GM13977 (cell line): ENCODE results near the gene CLDND1.

Experiments
- DNase-seq: peaks from one replicate; pipeline ENCODE4 v3.0.0; 2012; ENCODE audit warnings: low spot score
- CTCF ChIP-seq: IDR thresholded peaks from 2 replicates; pipeline ENCODE4 v1.5.1; 2012; ENCODE audit warnings: mild to moderate bottlenecking, control low read depth; ENCODE audit not compliant: insufficient read depth; ENCODE audit errors: extremely low read depth, missing control alignments
- in situ Hi-C: fragments of 300-500 bp; cut with MboI; formaldehyde crosslinking; loops from one replicate; pipeline ENCODE4 v1.12.0; 2022; ENCODE audit warnings: low sequenced_read_pairs, low pct_unique_long_range_greater_than_20kb, mixed read lengths, inconsistent platforms; ENCODE audit not compliant: unreplicated experiment

The CLDND1 gene

GRCh38 chr3:98519351-98519750 lies 3.4 kb downstream of the CLDND1 start:
- DNase-seq = no peak
- in situ Hi-C loops = no loop called here
- TF ChIP-seq CTCF = no peak

- DNase-seq = no peak
- TF ChIP-seq CTCF = no peak
- in situ Hi-C loops = no loop called here
Measured at GRCh38 chr3:98518816-98519215, 3.9 kb downstream of the CLDND1 start.

DNA sequence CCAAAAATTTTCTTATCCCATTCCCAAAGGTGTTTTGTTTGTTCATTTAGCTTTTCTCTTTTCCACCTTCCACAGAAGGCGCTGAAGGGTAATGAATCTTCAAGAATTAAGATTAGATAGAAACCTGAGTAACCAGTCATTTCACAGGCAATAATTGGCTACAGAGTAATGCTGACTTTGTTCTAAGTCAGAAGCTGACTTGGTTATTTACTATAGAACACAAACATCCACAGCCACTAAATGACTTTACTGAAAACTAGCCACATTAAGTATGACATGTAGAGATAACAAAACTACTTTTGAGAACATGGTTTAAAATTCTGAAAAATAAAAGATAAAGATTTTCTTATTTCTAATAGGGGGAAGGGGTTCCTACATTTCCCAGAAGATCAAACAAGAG lies 7.8 kb downstream of the CLDND1 start:
- TF ChIP-seq CTCF = no peak
- in situ Hi-C loops = no loop called here
- no peak for DNase-seq

DNA sequence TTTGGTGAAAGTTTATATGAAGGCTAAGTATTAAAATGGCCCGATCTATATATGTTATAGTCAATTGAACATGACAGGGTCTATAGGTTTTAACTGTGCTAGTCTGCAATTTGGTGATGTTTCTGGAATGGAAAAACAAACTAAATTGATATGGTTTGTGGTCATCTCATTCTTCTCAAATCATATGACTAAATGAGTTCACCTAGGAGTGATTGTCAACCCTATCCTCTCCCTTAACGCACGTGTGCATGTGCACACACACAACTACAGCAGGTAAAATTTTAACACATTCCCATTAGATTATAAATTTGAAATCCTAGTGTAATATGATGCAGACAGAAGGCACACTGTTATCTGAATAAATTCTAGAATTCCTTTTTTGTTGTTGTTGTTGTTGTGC lies 9.0 kb downstream of the CLDND1 start:
- in situ Hi-C loops = no loop called here
- no peak for DNase-seq
- no peak for TF ChIP-seq CTCF

- DNase-seq = no peak
- in situ Hi-C loops = no loop called here
- TF ChIP-seq CTCF = no peak
Measured at GRCh38 chr3:98513091-98513511, 9.6 kb downstream of the CLDND1 start.

DNA sequence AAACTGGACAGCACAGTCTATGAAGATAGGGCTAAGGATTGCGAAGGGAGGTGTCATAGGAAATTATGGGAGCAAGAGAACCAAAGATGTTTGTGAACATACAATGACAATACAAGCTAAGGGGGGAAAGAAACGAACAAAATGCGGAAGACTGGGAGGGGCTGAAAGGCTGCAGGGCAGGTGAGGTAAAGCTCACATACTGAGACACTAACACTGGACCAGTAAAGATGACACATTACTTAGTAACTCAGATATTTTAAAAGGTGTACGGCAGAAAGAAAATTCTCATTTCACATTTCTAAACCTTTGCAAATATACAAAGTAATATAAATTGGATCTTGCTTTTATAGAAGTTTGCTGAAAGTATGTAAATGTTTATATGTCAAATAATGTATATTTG lies 10.1 kb downstream of the CLDND1 start:
- in situ Hi-C loops = no loop called here
- no peak for DNase-seq
- TF ChIP-seq CTCF = no peak

- no peak for DNase-seq
- TF ChIP-seq CTCF = no peak
- in situ Hi-C loops = no loop called here
Measured at GRCh38 chr3:98508582-98508981, 14.1 kb downstream of the CLDND1 start.
